Panc1 (cell line): ENCODE results near the gene MRPS16.

ENCODE experiments used
- POLR2AphosphoS5 ChIP-seq: IDR thresholded peaks from 2 replicates; pipeline ENCODE4 v1.6.1; 2012; ENCODE audit warnings: mild to moderate bottlenecking, low read depth, low read length, moderate library complexity
- SIN3A ChIP-seq: IDR thresholded peaks from 2 replicates; pipeline ENCODE4 v1.6.1; 2012; ENCODE audit warnings: low read depth, mild to moderate bottlenecking, low read length, moderate library complexity, borderline replicate concordance; ENCODE audit not compliant: insufficient read depth
- TF ChIP-seq, protein P1 (sequence below): fragments of 450-650 bp; IDR thresholded peaks from 2 replicates; pipeline ENCODE4 v1.5.1; 2017; ENCODE audit warnings: mild to moderate bottlenecking

DNA sequence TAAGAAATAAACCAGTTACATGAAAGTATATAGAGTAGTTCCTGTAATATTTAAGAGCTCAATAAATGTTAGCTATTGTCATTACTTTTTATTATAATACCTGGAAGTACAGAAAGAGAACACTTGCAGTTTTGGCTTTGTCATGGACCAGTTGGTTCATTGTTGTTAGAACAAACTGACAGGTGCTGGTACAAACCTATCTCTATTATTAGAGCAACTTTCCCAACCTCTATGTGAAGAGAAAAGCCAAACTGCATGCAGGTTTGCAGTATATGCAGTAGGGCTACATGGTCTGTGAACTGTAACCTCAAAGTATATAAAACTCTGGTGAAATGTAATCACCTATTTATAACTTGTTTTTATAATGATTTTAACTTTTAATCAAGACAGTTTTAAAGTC is 25.8 kb downstream of the MRPS16 start:
- TF ChIP-seq, protein P1, sequence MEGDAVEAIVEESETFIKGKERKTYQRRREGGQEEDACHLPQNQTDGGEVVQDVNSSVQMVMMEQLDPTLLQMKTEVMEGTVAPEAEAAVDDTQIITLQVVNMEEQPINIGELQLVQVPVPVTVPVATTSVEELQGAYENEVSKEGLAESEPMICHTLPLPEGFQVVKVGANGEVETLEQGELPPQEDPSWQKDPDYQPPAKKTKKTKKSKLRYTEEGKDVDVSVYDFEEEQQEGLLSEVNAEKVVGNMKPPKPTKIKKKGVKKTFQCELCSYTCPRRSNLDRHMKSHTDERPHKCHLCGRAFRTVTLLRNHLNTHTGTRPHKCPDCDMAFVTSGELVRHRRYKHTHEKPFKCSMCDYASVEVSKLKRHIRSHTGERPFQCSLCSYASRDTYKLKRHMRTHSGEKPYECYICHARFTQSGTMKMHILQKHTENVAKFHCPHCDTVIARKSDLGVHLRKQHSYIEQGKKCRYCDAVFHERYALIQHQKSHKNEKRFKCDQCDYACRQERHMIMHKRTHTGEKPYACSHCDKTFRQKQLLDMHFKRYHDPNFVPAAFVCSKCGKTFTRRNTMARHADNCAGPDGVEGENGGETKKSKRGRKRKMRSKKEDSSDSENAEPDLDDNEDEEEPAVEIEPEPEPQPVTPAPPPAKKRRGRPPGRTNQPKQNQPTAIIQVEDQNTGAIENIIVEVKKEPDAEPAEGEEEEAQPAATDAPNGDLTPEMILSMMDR: no peak
- no peak for TF ChIP-seq SIN3A
- TF ChIP-seq POLR2AphosphoS5: no peak
